ENCODE data around the gene FYCO1.

FYCO1 gene

GRCh38 chr3:45984331-45985312, 11.0 kb downstream of the FYCO1 start:
- DNase-seq (ENCODE audit: low spot score), result no peak
- no peak for TF ChIP-seq CTCF (IDR thresholded peaks at IDR 0.05; ENCODE audit: extremely low read depth, insufficient read depth, missing control alignments)
- in situ Hi-C loops (cut with MboI; ENCODE audit: low pct_unique_long_range_greater_than_20kb, low sequenced_read_pairs, unreplicated experiment), result no loop called here

DNA sequence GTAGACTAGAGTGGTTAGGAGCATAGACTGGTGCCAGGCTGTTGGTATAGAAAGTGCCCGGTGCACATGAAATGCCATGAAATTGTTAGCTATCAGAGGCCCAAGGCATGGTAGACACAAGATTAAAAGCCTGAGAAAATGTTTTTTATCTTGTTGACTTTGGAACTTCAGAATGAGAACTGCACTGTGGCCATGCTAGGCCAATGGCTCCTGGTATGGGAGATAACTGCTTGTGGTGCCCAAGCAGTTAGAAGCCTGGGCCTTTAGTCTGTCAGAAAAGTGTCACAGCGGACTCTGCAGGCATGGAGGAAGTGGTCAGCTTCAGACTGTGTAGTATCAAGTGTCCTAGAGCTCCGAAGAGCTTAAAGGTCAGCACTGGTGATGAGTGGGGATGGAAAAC, 11.9 kb downstream of the FYCO1 start:
- no peak for TF ChIP-seq CTCF (IDR thresholded peaks at IDR 0.05; ENCODE audit: extremely low read depth, insufficient read depth, missing control alignments)
- in situ Hi-C loops (cut with MboI; ENCODE audit: low pct_unique_long_range_greater_than_20kb, low sequenced_read_pairs, unreplicated experiment), result no loop called here
- DNase-seq (ENCODE audit: low spot score), result no peak

DNA sequence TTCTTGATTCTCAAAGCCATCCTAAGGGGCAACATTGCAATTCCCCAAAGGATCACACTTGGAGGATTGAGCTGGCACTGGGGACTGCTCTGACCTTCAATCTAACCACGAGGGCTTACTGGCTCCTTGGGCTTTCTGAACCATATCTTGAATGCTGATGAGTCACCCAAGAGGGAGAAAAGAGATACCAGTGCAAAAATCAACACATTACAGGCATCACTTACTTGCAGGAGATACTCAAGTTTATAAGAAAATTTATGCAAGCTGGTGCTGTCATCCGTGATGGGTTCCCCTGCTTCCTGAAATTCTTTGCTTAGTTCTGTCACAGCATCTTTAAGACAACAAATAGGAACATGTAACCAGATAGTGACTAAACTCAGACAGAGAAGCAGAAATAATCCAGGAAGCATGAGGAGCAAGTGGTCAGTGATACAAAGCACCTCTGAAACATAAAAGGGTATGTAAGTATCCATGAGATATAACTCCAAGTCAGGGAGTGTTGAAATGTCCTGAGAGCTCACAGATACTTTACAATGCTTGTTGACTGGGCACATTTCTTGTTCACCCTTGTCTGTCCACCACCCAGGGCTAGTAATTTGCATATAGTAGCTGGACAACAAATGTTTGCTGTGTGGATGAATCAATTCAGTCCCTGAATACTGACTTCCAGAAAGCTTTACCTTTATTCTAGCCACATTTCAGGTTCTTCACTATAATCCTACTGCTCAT, 14.1 kb downstream of the FYCO1 start:
- in situ Hi-C loops (cut with MboI; ENCODE audit: low pct_unique_long_range_greater_than_20kb, low sequenced_read_pairs, unreplicated experiment), result no loop called here
- no peak for TF ChIP-seq CTCF (IDR thresholded peaks at IDR 0.05; ENCODE audit: extremely low read depth, insufficient read depth, missing control alignments)
- no peak for DNase-seq (ENCODE audit: low spot score)

GRCh38 chr3:45980819-45981218, 14.8 kb downstream of the FYCO1 start:
- in situ Hi-C loops (cut with MboI; ENCODE audit: low pct_unique_long_range_greater_than_20kb, low sequenced_read_pairs, unreplicated experiment), result no loop called here
- TF ChIP-seq CTCF (IDR thresholded peaks at IDR 0.05; ENCODE audit: extremely low read depth, insufficient read depth, missing control alignments), result no peak

GRCh38 chr3:45980229-45980813, 15.3 kb downstream of the FYCO1 start:
- TF ChIP-seq CTCF (IDR thresholded peaks at IDR 0.05; ENCODE audit: extremely low read depth, insufficient read depth, missing control alignments), result no peak
- in situ Hi-C loops (cut with MboI; ENCODE audit: low pct_unique_long_range_greater_than_20kb, low sequenced_read_pairs, unreplicated experiment), result no loop called here

More at GRCh38 chr3:45980819-45981218, 14.8 kb downstream of the FYCO1 start:
- no peak for DNase-seq (ENCODE audit: low spot score)

DNA sequence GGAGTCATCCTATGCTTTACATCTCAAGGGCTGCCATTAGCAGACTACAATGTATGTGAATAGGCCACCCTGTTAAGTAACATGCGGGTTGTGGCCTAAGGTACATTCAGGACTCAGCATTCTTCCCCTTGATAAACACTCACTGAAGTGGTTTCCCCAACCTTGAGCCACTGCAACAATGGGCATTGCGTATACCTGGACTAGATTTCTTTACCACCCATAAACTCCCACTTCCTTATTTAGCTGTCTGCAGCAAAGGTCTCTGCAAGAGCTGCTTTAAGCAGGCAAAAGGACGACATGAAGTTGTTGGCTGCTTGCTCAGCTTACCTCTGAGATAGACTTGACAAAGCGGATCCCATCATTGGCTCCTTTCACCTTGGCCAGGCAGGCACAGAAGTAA, 16.2 kb downstream of the FYCO1 start:
- no peak for TF ChIP-seq CTCF (IDR thresholded peaks at IDR 0.05; ENCODE audit: extremely low read depth, insufficient read depth, missing control alignments)
- in situ Hi-C loops (cut with MboI; ENCODE audit: low pct_unique_long_range_greater_than_20kb, low sequenced_read_pairs, unreplicated experiment), result no loop called here
- no peak for DNase-seq (ENCODE audit: low spot score)

More at GRCh38 chr3:45980229-45980813, 15.3 kb downstream of the FYCO1 start:
- DNase-seq (ENCODE audit: low spot score), result no peak

Data from GM13977 (cell line).